K562 (cell line): Measurements from ENCODE around the gene KLHDC10. TPM values are rescaled to one million over a fixed set of nuclear protein-coding genes. Genes with fewer than 3 reads are reported as not detected.

Source experiments
- ARID2 ChIP-seq: fragments of 450-650 bp; IDR thresholded peaks from 2 replicates; pipeline ENCODE4 v1.6.1; 2017; ENCODE audit warnings: antibody characterized with exemption, mild to moderate bottlenecking
- CEBPG ChIP-seq, 3 experiments: fragments of 200-800 bp in 1 of 3; sonication (Bioruptor generic) in 1 of 3; sonication (generic) in 1 of 3; formaldehyde crosslinking in 1 of 3; IDR thresholded peaks in 2 of 3; conservative IDR thresholded peaks in 1 of 3; 2 replicates each; pipeline versions ENCODE4 v1.6.1 to v1.8.0; 2016 to 2022; ENCODE audit warnings: missing compliant biosample characterization in 2 of 3, missing genetic modification characterization in 2 of 3, mild to moderate bottlenecking in 1 of 3, missing genetic modification reagents in 1 of 3
- CXXC5 ChIP-seq: fragments of 250-450 bp; sonication (Bioruptor Pico); IDR thresholded peaks from 2 replicates; pipeline ENCODE4 v1.8.0; 2022; ENCODE audit warnings: inconsistent platforms, mild to moderate bottlenecking, moderate library complexity
- ERF ChIP-seq: fragments of 450-650 bp; formaldehyde crosslinking; IDR thresholded peaks from 2 replicates; pipeline ENCODE4 v1.4.0; 2020; ENCODE audit warnings: mild to moderate bottlenecking, mixed read lengths
- FOSL1 ChIP-seq: fragments of 200-800 bp; sonication (Bioruptor generic); conservative IDR thresholded peaks from 2 replicates; pipeline ENCODE4 v1.6.1; 2016; ENCODE audit warnings: missing genetic modification characterization, missing compliant biosample characterization
- MTA2 ChIP-seq: fragments of 450-650 bp; IDR thresholded peaks from 2 replicates; pipeline ENCODE4 v1.6.1; 2016; ENCODE audit warnings: low read depth
- TCF3 ChIP-seq: sonication (generic); formaldehyde crosslinking; IDR thresholded peaks from 2 replicates; pipeline ENCODE4 v1.4.0; 2020; ENCODE audit warnings: mild to moderate bottlenecking, missing genetic modification reagents
- ZMIZ1 ChIP-seq, 2 experiments: fragments of 150-350 bp in 1 of 2; IDR thresholded peaks; 2 replicates each; pipeline ENCODE4 v1.6.1; 2012 to 2016; ENCODE audit warnings: low read depth in 2 of 2, low read length in 2 of 2, mild to moderate bottlenecking in 1 of 2, moderate library complexity in 1 of 2
- ZNF175 ChIP-seq: fragments of 200-800 bp; sonication (Bioruptor generic); IDR thresholded peaks from 2 replicates; pipeline ENCODE4 v1.6.1; 2016; ENCODE audit warnings: low read depth, mild to moderate bottlenecking, missing genetic modification characterization, missing compliant biosample characterization
- ZNF407 ChIP-seq: fragments of 450-650 bp; IDR thresholded peaks from 2 replicates; pipeline ENCODE4 v1.6.1; 2016; ENCODE audit warnings: low read depth
- ZNF639 ChIP-seq, 2 experiments: fragments of 200-800 bp in 1 of 2; sonication (Bioruptor generic) in 1 of 2; sonication (generic) in 1 of 2; formaldehyde crosslinking in 1 of 2; IDR thresholded peaks in 1 of 2; conservative IDR thresholded peaks in 1 of 2; 2 replicates each; pipeline versions ENCODE4 v1.5.0 to v1.6.1; 2016 to 2020; ENCODE audit warnings: missing compliant biosample characterization in 1 of 2, missing genetic modification characterization in 1 of 2, missing genetic modification reagents in 1 of 2
- ZNF766 ChIP-seq: fragments of 200-800 bp; sonication (Bioruptor generic); conservative IDR thresholded peaks from 2 replicates; pipeline ENCODE4 v1.6.1; 2016; ENCODE audit warnings: missing genetic modification characterization, missing compliant biosample characterization
- polyA plus RNA-seq, 8 experiments: library from polyadenylated mRNA; depleted of rRNA in 4 of 8; stranded (reverse) in 5 of 8; unstranded in 3 of 8; fragments of >200 nt; fragmentation: Nextera tagmentation in 2 of 8; fragmentation: Illumina TruSeq in 1 of 8; extraction: Ambion mirVana in 2 of 8; extraction: Trizol in 1 of 8; gene quantifications; 2 replicates each; pipeline versions ENCODE4 v1.2.1 to v1.2.3, GENCODE V29; 2011 to 2014; ENCODE audit warnings: inconsistent platforms in 1 of 8, missing spikeins in 1 of 8
- total RNA-seq, 7 experiments: library from RNA; depleted of rRNA in 6 of 7; stranded (reverse); fragments of >200 nt in 6 of 7; fragmentation: Illumina TruSeq in 2 of 7; extraction: Trizol in 2 of 7; gene quantifications; 2 replicates each; pipeline versions ENCODE4 v1.2.1 to v1.2.3, GENCODE V29; 2011 to 2021; ENCODE audit warnings: low replicate concordance in 1 of 7

Gene KLHDC10
- total and polyA plus RNA-seq, 9 of the 15 experiments (the other 6 are each of a cell fraction or from before 2014, with no cell fraction given) = 9.8 to 80.5 (median 31.4) TPM

GRCh38 chr7:130131964-130132875, 61.9 kb downstream of the KLHDC10 start (continued):
- no peak for TF ChIP-seq ZMIZ1 (IDR thresholded peaks at IDR 0.05; ENCODE audit: low read depth in 2 of 2, low read length in 2 of 2)
- no peak for TF ChIP-seq FOSL1
- peak; percentile 93 for TF ChIP-seq CXXC5 (CRISPR knock-in tag)
- TF ChIP-seq MTA2 = peak; percentile 84
- TF ChIP-seq TCF3 = peak; percentile 97
- TF ChIP-seq ZNF639 (CRISPR knock-in tag; conservative IDR thresholded peaks at IDR 0.05 in 1 of 2, IDR thresholded peaks at IDR 0.05 in 1 of 2) = no peak
- TF ChIP-seq ZNF407 = no peak
- TF ChIP-seq ARID2 = peak; percentile 33; the same call in 1 of the 2 replicates
- no peak for TF ChIP-seq CEBPG (CRISPR knock-in tag; IDR thresholded peaks at IDR 0.05)
- TF ChIP-seq CEBPG (tag; conservative IDR thresholded peaks at IDR 0.05 in 1 of 2, IDR thresholded peaks at IDR 0.05 in 1 of 2) = no peak
- no peak for TF ChIP-seq ZNF175
- TF ChIP-seq ERF = no peak
- peak; percentile 47; the same call in 1 of the 2 replicates for TF ChIP-seq ZNF766 (CRISPR knock-in tag)
